Muscle of leg (tissue), 16 donors: ENCODE measurements around the gene SNAP29. TPM values are rescaled to one million over a fixed set of nuclear protein-coding genes. Genes with fewer than 3 reads are reported as not detected.

Experiments
- DNase-seq: peaks from one replicate; pipeline ENCODE4 v3.0.0; 2013
- H3K27ac ChIP-seq: one replicate; pipeline ENCODE4 v1.5.1; 2013; ENCODE audit warnings: mild to moderate bottlenecking, low read length, control low read depth
- H3K27me3 ChIP-seq: one replicate; pipeline ENCODE4 v1.6.1; 2013; ENCODE audit warnings: low read length; ENCODE audit not compliant: control insufficient read depth, insufficient read depth
- H3K36me3 ChIP-seq: one replicate; pipeline ENCODE4 v1.6.1; 2013; ENCODE audit warnings: low read length; ENCODE audit not compliant: control insufficient read depth, insufficient read depth
- H3K4me1 ChIP-seq: one replicate; pipeline ENCODE4 v1.6.1; 2013; ENCODE audit warnings: low read length; ENCODE audit not compliant: control insufficient read depth, insufficient read depth
- H3K4me3 ChIP-seq: one replicate; pipeline ENCODE4 v1.5.1; 2013; ENCODE audit warnings: low read length, control low read depth
- H3K9me3 ChIP-seq: replicated peaks from 2 replicates; pipeline ENCODE4 v1.6.1; 2013; ENCODE audit warnings: low read depth, low read length; ENCODE audit not compliant: control insufficient read depth
- WGBS: methylation state at CpG from one replicate; pipeline ENCODE4 v1.1.5; 2013; ENCODE audit warnings: missing lambda C conversion rate; ENCODE audit not compliant: insufficient coverage; 5-methylcytosine and 5-hydroxymethylcytosine counted together
- long read RNA-seq, 11 donors: transcript quantifications; one replicate each; lab custom pipeline, GENCODE V29; 2026
- polyA plus RNA-seq, 8 donors: library from polyadenylated mRNA; unstranded; fragments of 120-200 nt; gene quantifications; one replicate each; pipeline versions ENCODE4 v1.2.1 to v1.2.3, GENCODE V29; 2013; ENCODE audit warnings: inconsistent platforms in 1 of 8, low replicate concordance in 1 of 8; ENCODE audit not compliant: insufficient read length in 8 of 8, insufficient read depth in 1 of 8
- total RNA-seq: library from RNA; stranded (reverse); fragments of 120-200 nt; gene quantifications from one replicate; pipeline ENCODE4 v1.2.4, GENCODE V29; 2013

SNAP29 gene
- total RNA-seq (10.9 TPM), polyA plus RNA-seq (10 to 100 TPM; 19.5 to 26.6 (median 23.0) TPM)
- long read RNA-seq, donor 1, full-length matches to known transcripts, result 7 of 7 reads
- long read RNA-seq, donor 1, partial matches to known transcripts, result 0 of 7 reads
- long read RNA-seq, donor 1, other reads (novel, unspliced or antisense), result 0 of 7 reads
- long read RNA-seq, donor 2, full-length matches to known transcripts, result 2 of 2 reads
- long read RNA-seq, donor 2, partial matches to known transcripts, result 0 of 2 reads
- long read RNA-seq, donor 2, other reads (novel, unspliced or antisense), result 0 of 2 reads
- long read RNA-seq, donor 3, full-length matches to known transcripts, result 12 of 12 reads
- long read RNA-seq, donor 3, partial matches to known transcripts, result 0 of 12 reads
- long read RNA-seq, donor 3, other reads (novel, unspliced or antisense), result 0 of 12 reads
- long read RNA-seq, donor 4, full-length matches to known transcripts, result 7 of 7 reads
- long read RNA-seq, donor 4, partial matches to known transcripts, result 0 of 7 reads
- long read RNA-seq, donor 4, other reads (novel, unspliced or antisense), result 0 of 7 reads
- long read RNA-seq, donor 5, full-length matches to known transcripts, result 21 of 21 reads
- long read RNA-seq, donor 5, partial matches to known transcripts, result 0 of 21 reads
- long read RNA-seq, donor 5, other reads (novel, unspliced or antisense), result 0 of 21 reads
- long read RNA-seq, donor 6, full-length matches to known transcripts, result 25 of 25 reads
- long read RNA-seq, donor 6, partial matches to known transcripts, result 0 of 25 reads
- long read RNA-seq, donor 6, other reads (novel, unspliced or antisense), result 0 of 25 reads
- long read RNA-seq, donor 7, full-length matches to known transcripts, result 14 of 14 reads
- long read RNA-seq, donor 7, partial matches to known transcripts, result 0 of 14 reads
- long read RNA-seq, donor 7, other reads (novel, unspliced or antisense), result 0 of 14 reads
- long read RNA-seq, donor 8, full-length matches to known transcripts, result 11 of 11 reads
- long read RNA-seq, donor 8, partial matches to known transcripts, result 0 of 11 reads
- long read RNA-seq, donor 8, other reads (novel, unspliced or antisense), result 0 of 11 reads
- long read RNA-seq, donor 9, full-length matches to known transcripts, result 13 of 13 reads
- long read RNA-seq, donor 9, partial matches to known transcripts, result 0 of 13 reads
- long read RNA-seq, donor 9, other reads (novel, unspliced or antisense), result 0 of 13 reads
- long read RNA-seq, donor 10, full-length matches to known transcripts, result 15 of 15 reads
- long read RNA-seq, donor 10, partial matches to known transcripts, result 0 of 15 reads
- long read RNA-seq, donor 10, other reads (novel, unspliced or antisense), result 0 of 15 reads
- long read RNA-seq, donor 11, full-length matches to known transcripts, result 12 of 12 reads
- long read RNA-seq, donor 11, partial matches to known transcripts, result 0 of 12 reads
- long read RNA-seq, donor 11, other reads (novel, unspliced or antisense), result 0 of 12 reads

GRCh38 chr22:20858615-20859416 is at the start of gene SNAP29, which contains the start of gene PI4KA:
Gene SNAP29 (plus strand): TSS chr22:20859007. CDS start chr22:20859111, 104 bp downstream.
Gene PI4KA (minus strand): TSS chr22:20858811. CDS start chr22:20858725, 86 bp downstream.
- under 1% methylated on average over 98 of the region's 100 CpGs for WGBS
- H3K4me1 ChIP-seq, result peaks cover 19% of the 10 kb centered on the region
- no peaks in the 10 kb centered on the region for H3K9me3 ChIP-seq
- H3K36me3 ChIP-seq, result peaks cover 17% of the 10 kb centered on the region
- peak within 1 kb of the TSS; percentile 91 for H3K27ac ChIP-seq
- H3K4me3 ChIP-seq, result peak within 1 kb of the TSS; percentile 81
- peak; percentile 99 for DNase-seq
- H3K27me3 ChIP-seq, result no peaks in the 10 kb centered on the region

- no peaks in the 10 kb centered on the region for H3K27me3 ChIP-seq
- no peaks in the 10 kb centered on the region for H3K9me3 ChIP-seq
- H3K36me3 ChIP-seq, result peaks cover 60% of the 10 kb centered on the region
- WGBS, result 92% methylated on average over 2 of the region's 6 CpGs
- DNase-seq, result no peak
- no peak overlapping the region for H3K4me3 ChIP-seq
- no peaks in the 10 kb centered on the region for H3K4me1 ChIP-seq
- no peak overlapping the region for H3K27ac ChIP-seq
These were observed 49.1 kb upstream of the SNAP29 start for GRCh38 chr22:20809538-20810185.

- Histone ChIP-seq H3K27ac (no peak overlapping the region), H3K36me3 (peaks cover 52% of the 10 kb centered on the region), H3K27me3 (no peaks in the 10 kb centered on the region), H3K4me3 (no peak overlapping the region), H3K9me3 (no peaks in the 10 kb centered on the region), H3K4me1 (no peaks in the 10 kb centered on the region)
- no peak for DNase-seq
- 93% methylated on average over 6 of the region's 9 CpGs for WGBS
These were observed 48.2 kb upstream of the SNAP29 start for GRCh38 chr22:20810645-20811044.

GRCh38 chr22:20811171-20811570 is 47.6 kb upstream of the SNAP29 start:
- Histone ChIP-seq H3K27ac (no peak overlapping the region), H3K27me3 (no peaks in the 10 kb centered on the region), H3K4me1 (no peaks in the 10 kb centered on the region), H3K36me3 (peaks cover 50% of the 10 kb centered on the region), H3K4me3 (no peak overlapping the region), H3K9me3 (no peaks in the 10 kb centered on the region)
- DNase-seq, result no peak
- no CpG with 5 or more reads among the region's 1 CpG for WGBS

- Histone ChIP-seq H3K36me3 (peaks cover 47% of the 10 kb centered on the region), H3K4me1 (no peaks in the 10 kb centered on the region), H3K27me3 (no peaks in the 10 kb centered on the region), H3K27ac (no peak overlapping the region), H3K4me3 (no peak overlapping the region), H3K9me3 (no peaks in the 10 kb centered on the region)
- WGBS, result no CpG with 5 or more reads among the region's 5 CpGs
- DNase-seq, result no peak
These were observed 46.7 kb upstream of the SNAP29 start for GRCh38 chr22:20811971-20812660.

- no peak for DNase-seq
- H3K36me3 ChIP-seq, result peaks cover 48% of the 10 kb centered on the region
- 90% methylated on average over 2 of the region's 4 CpGs for WGBS
These were observed 45.8 kb upstream of the SNAP29 start for GRCh38 chr22:20813056-20813455.

GRCh38 chr22:20814221-20814808 is 44.5 kb upstream of the SNAP29 start:
- WGBS, result 81% methylated on average over 2 of the region's 5 CpGs

More at GRCh38 chr22:20813056-20813455, 45.8 kb upstream of the SNAP29 start:
- no peaks in the 10 kb centered on the region for H3K9me3 ChIP-seq
- no peaks in the 10 kb centered on the region for H3K27me3 ChIP-seq
- H3K4me3 ChIP-seq, result no peak overlapping the region
- no peaks in the 10 kb centered on the region for H3K4me1 ChIP-seq
- no peak overlapping the region for H3K27ac ChIP-seq

GRCh38 chr22:20815477-20816050 is 43.2 kb upstream of the SNAP29 start:
- DNase-seq, result no peak
- H3K4me1 ChIP-seq, result no peaks in the 10 kb centered on the region
- H3K4me3 ChIP-seq, result no peak overlapping the region
- H3K9me3 ChIP-seq, result no peaks in the 10 kb centered on the region
- H3K27ac ChIP-seq, result no peak overlapping the region
- peaks cover 55% of the 10 kb centered on the region for H3K36me3 ChIP-seq
- 90% methylated on average over 9 of the region's 9 CpGs for WGBS
- no peaks in the 10 kb centered on the region for H3K27me3 ChIP-seq

More at GRCh38 chr22:20814221-20814808, 44.5 kb upstream of the SNAP29 start:
- no peaks in the 10 kb centered on the region for H3K9me3 ChIP-seq
- H3K27me3 ChIP-seq, result no peaks in the 10 kb centered on the region
- H3K27ac ChIP-seq, result no peak overlapping the region
- H3K4me3 ChIP-seq, result no peak overlapping the region
- H3K4me1 ChIP-seq, result no peaks in the 10 kb centered on the region
- DNase-seq, result no peak
- H3K36me3 ChIP-seq, result peaks cover 51% of the 10 kb centered on the region
